ENCODE measurements around the gene MED7.

MED7 gene

DNA sequence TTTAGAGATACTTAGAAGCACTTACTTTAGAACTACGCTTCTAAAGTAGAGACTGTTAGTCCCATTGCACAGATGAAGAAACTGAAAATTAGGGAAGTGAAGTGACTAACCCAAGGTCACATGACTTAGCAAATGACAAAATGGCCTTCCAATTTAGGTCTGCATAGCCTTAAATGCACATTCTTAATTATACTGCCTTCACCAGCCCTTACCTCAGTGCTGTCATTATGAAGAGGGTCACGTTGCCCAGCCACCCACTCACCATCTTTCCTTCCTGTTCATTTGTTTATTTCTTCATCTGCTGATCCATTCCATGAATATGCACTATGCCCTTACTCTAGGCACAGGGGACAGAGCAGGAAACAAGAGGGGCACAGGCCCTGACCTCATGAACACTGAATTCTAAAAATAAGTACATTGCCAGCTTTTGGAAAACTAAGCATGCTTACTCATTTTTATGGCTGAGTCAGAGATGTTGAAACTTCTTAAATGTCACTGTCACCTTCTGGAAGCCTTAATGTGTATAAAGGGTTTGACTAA, 42.5 kb downstream of the MED7 start:
- DNase-seq, result peak; percentile 58

DNA sequence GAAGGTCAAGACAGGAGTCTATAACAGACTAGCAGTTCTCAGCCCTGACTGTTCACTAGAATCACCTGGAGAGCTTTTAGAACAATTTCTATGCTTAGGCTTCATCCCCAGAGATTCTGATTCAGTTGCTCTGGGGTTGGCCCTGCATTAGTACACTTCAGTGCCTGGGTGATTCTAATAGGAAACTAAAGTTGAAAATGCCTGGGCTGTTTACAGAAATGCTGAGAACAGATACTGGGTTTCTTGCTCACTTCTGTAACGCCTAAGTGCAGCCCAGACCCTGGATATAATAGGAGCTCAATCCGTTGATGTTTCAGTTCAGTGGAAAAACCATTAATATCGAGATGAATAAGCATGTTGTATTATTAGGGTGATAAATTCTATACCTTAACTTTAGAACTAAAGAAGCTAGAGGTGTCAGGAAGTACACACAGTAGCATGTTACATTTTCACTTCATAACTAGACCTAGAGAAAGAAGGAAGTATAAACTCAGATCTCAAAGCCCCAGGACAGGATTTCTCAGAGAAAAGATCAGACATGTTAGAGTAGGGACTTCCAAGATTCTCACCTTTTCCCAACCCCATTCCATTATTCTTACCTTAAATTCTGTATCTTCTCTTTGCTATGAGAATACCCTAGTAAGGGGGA, 54.2 kb downstream of the MED7 start:
- DNase-seq, result no peak

Measured in fibroblast of skin of right quadriceps (primary cell).